Stimulated activated naive CD4-positive, alpha-beta T cell (primary cell): ENCODE data around the gene FANCI.

ENCODE experiments used
- DNase-seq, 6 experiments: peaks; one replicate each; lab custom pipeline; 2025; lab: John Stamatoyannopoulos, UW

Gene FANCI

DNA sequence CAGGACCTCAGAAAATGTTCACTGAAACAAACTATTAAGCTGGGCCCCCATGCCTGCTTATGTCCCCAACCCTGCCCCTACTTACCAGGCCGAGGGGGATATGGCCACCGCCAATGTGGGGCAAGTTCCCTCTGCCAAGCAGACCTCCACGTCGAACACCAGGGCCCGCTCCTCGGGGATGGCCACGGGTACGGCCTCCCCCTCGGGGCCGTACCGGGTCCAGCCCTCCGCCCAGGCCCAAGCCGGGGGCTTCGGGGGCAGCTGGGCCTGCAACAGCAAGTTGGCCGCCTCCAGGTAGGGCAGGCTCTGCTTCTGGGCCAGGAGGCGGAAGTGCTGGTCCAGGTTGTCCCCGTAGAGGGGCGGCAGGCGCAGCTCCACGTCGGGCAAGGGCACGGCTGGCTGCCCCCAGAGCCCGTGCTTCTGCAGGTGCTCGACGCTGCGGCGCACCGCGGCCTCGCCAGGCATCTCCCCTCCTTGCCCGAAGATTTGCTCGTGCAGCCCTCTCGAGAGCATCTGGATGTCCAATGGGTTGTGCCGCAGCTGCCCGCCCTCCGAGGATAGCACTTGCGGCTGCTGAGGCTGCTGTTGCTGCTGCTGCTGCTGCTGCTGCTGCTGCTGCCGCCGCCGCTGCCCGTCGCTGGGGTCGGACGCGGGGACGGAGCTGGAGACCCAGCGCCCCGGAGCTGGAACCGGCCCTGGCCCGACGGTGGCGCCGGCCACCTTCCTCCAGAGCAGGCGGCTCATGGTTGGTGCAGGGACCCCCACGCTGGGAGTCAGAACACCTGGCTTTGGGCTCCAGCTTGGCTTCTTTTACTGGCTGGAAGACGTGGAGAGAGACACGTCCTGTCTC is 89.5 kb downstream of the FANCI start:
- DNase-seq = no peak

- DNase-seq = no peak
These were observed 90.3 kb downstream of the FANCI start for GRCh38 chr15:89333959-89334509.

DNA sequence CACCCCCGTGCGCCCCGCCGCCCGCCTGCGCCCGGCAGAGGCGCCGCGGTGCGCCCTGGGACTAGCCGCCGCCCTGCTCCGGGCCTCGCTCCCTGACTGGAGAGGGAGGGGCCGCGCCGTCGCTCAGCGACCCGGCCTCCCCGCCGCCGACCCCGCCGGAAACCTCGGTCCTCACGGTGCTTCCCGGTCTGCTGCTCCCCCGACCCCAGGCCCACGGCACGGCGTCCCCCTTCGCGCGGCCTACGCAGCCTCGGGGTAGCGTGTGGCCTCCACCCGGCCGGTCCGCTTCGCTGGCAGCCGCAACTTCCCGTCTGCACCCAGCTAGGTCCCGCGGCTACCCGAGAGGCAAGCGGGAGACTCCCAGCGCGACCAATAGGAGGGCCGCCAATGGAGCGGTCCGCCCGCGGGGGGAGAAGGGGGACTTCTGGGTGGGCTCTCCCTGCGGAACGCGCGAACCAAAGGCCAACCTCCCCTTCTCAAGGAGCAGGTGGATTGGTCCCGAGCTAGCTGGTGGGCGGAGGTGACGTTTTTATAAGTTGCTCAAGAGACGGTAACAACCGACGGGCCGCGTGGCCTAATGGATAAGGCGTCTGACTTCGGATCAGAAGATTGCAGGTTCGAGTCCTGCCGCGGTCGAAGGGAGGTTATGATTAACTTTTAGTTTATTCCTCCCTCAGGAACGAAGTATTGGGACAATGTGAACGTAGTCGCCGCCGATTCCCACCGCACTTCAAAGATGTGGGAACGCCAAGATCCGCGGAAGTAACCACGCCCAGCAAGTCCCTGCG is 90.9 kb downstream of the FANCI start, which contains the start of gene POLG:
Gene POLG, minus strand, starts transcription at position 315 of the 788 bp plus-strand sequence. CDS start 1,070 bp downstream, outside the sequence.
- peak; percentile 98 to 99 (median 98) for DNase-seq

DNA sequence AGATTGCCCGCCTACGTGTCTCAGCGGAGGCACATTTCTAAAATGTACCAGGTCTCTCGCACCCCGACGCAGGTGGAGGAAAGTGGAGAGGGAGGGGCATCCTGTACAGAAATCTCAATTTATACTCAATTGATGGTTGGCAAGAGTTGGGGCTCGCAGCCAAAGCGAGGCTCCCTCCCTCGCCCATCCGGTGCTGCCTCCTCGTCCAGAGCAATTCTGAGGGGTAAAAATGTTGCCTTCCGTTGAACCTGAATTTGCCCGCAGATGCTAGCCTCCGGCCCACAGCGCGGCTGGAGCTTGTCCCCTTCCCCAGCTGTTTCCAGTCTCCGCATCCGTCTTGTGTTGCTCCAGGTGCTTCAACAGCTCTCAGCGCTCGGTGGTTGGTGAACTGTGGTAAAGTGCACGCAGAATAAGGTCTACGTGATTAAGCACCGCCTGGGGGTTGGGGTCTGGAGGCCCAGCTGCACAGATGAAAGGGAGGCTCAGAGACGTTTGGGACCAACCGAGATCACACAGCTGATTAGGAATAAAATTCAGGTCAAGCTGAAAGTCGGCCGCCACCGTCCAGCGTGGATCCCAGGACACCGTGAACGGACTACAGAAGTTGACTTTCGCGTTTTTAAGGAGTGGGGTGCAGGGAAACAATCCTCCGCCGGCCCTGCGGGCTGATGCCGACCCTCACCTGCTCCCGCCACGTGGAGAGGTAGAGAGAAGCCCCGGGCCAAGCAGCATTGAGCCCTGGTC is 91.7 kb downstream of the FANCI start:
- peak in 4 of 6 experiments; percentile 37 to 71 (median 60) for DNase-seq

DNA sequence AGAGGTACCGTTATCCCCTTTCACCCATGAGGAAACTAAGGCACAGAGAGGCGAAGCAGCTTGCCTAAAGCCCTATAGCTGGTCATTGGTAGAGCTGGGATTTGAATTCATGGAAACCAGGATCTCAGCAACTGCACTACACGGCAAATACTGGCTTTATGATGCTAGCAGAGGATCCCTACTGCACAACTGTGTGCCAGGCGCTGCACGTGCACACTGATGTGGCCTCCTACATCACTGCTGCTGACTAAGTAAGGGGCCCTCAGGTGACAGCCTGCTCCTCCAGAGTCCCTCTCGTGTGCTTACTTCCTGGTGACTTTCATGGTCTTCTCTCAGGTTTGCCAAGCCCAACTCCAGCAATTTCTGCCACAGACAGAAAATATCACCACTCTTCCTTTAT is 94.3 kb downstream of the FANCI start:
- no peak for DNase-seq

DNA sequence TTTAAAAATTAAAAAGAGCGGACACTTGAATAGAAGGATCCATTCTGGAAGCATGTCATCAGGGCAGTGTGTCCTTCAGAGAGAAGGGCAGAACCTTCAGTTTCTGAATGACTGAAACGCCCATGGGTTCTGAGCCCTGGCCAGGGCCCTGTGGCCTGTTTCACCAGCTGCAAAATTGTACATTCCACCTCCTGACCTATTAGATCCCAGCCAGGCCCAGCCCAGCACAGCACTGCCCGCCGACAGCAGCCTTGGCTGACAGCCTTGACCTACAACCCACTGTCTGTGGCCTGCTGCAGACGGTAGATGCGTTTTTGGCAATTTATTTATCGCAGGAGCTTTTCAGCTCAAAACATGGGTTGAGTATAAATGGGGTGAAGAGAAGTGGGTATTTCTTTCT is 96.8 kb downstream of the FANCI start:
- DNase-seq = no peak

DNA sequence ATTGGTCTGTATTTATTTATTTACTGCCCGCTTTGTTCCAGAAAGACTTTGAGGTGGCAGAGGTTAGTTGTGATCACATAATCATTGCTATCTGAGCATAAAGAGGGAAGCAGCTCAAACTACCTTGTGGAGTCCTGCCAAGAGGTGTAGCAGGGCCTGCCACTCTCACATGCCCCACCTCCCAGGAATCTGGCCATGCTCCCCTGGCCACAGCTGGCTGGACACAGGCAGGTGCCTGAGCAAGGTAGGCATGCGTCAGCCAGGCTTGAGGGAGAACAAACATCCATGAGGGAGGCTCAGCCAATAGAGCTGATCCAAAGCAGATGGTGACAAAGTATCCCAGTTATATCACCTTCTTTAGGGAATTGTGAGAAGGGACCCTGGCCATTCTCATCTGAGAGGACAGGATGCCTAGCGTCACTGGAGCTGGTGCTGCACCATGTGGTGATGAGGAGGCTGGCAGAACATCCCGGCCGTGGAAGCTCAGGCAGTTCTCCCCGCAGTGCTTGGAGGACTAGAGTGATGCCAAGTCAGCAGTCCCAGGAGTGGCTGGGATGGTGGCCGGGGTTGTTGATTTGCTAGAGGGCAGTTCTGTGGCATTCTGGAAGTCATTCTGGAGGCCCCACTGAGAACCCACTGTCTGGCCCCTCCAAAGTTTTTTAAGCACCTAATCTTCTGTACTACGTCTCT is 97.7 kb downstream of the FANCI start:
- no peak for DNase-seq

- no peak for DNase-seq
These were observed 99.1 kb downstream of the FANCI start for GRCh38 chr15:89342840-89343239.

DNA sequence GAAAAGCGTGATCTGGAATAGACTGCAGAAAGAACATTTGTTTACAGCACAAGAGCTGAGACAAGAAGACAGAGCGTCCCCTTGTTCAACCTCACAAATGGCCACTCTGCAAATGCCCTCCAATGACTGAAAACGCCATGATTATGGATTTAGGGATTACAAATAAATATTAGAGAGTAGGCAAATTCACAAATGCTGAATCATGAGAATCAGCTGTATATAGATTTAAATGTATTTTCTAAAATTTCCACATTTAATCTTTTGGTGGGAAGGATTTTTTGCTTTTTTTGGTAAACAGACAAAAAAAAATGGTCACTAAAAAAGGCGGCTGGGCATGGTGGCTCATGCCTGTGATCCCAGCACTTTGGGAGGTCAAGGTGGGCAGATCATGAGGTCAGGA is 101.5 kb downstream of the FANCI start:
- no peak for DNase-seq

- no peak for DNase-seq
These were observed 102.9 kb downstream of the FANCI start for GRCh38 chr15:89346516-89347231.

GRCh38 chr15:89349206-89349558 is 105.4 kb downstream of the FANCI start:
- DNase-seq = no peak

DNA sequence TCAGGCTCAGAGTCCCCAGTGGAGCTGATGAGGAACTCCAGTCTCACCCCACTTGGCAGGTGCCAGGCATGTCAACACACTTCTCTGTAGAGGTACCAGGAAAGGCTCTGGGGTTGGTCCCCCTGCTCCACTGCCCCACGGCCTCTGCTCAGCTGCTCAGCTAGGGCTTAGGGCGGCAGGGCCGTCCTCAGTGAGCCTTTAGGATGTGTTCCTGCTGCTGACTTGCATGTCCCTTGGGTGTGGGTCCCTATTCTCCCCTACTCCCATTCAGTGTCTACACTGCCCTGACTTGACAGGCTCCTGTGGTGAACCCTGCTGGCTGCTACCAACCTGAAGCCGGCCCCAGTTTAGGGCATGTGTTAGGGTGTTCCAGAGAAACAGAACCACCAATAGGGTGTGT is 108.7 kb downstream of the FANCI start:
- DNase-seq = no peak

DNA sequence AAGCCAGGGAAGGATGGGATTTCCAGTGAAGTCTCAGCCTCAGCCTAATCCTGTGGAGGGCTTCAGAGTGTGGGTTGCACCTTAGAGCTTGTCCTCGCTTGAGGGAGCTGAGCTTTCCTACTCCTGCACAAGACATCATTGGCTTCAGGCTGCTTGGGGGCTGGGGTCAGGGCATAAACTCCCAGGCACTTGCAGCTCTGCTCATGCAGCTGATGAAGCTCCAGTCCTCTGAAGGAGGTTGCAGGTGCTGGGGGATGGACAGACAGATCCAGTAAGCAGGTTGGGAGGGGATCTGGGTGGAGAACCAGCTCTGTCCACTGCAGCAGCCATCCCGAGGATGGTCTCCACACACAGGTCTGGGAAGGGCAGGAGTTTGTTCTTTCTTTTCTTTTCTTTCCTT is 110.2 kb downstream of the FANCI start:
- no peak for DNase-seq

- DNase-seq = no peak
These were observed 113.0 kb downstream of the FANCI start for GRCh38 chr15:89356634-89357298.

DNA sequence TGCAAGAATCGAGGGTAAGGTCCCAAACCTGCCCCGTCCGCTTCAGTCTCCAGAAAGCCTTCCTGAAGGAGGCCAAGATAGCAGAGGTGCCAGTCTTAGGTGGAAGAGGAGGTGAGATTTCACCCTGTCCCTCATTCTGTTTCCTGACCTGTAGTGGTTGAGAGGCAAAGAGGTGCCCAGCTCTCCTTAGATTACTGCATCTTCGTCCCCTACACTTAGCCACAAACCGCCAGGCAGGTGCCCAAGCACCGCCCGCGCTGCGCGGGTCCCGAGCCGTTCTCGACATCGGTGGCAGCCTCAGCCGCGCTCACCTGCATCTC is 114.6 kb downstream of the FANCI start:
- no peak for DNase-seq

GRCh38 chr15:89358755-89359439 is 115.1 kb downstream of the FANCI start:
- peak; percentile 62 to 86 (median 71) for DNase-seq

DNA sequence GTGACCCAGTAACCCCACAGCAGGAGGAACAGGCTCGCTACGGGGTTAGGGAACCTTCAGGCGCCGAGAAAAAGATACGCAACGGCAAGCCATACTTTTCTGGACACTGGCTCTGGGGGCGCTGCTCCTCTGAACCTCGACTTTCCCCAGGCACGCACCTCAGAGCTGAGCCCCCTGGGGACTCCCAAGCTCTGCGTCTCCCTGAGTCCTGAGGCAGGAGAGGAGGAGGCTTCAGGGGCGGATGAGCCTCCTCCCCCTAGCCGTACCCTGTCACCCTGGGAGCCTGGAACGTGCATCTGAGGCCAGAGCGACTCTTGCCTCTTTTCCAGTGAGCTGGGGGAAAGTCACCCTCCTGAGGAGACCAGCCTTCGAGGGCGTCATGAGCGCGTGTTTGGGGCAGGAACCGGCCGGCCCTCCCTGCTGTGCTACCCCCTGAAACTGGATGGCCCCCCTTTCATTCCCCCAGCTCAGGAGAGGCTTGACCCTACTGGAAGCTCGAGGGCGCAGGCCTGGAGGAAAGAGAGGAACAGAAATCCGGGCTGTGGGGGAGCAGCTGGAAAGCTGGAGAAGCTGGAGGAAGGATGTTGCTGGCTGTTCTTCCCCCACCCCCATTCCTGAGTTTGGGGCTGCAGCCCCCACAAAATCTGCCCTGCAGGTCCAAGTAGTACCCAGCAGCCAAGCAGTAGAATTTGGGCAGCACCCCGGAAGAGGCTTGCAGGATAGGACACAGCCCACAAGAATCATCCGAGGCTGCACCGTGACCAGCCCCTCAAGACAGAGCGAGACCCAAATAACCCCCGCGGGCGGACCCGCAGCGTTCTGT is 115.9 kb downstream of the FANCI start:
- DNase-seq = no peak

GRCh38 chr15:89360294-89360971 is 116.7 kb downstream of the FANCI start:
- DNase-seq = no peak
